Endothelial cell (in vitro differentiated cells): ENCODE results near the gene PXN. TPM values are rescaled to one million over a fixed set of nuclear protein-coding genes. Genes with fewer than 3 reads are reported as not detected.

Experiments
- DNase-seq: peaks from one replicate; pipeline ENCODE4 v3.0.0; 2021; ENCODE audit warnings: low spot score
- H3K27ac Mint-ChIP-seq: one replicate; pipeline ENCODE4 v1.8.0; 2021; ENCODE audit warnings: mixed read lengths, inconsistent platforms; ENCODE audit not compliant: unreplicated experiment
- H3K27me3 Mint-ChIP-seq: one replicate; pipeline ENCODE4 v1.8.0; 2021; ENCODE audit warnings: mild to moderate bottlenecking, moderate library complexity, mixed read lengths, inconsistent platforms; ENCODE audit not compliant: unreplicated experiment
- H3K36me3 Mint-ChIP-seq: one replicate; pipeline ENCODE4 v1.8.0; 2021; ENCODE audit warnings: mild to moderate bottlenecking, low read depth, mixed read lengths, inconsistent platforms; ENCODE audit not compliant: unreplicated experiment
- H3K4me1 Mint-ChIP-seq: one replicate; pipeline ENCODE4 v1.8.0; 2021; ENCODE audit warnings: mild to moderate bottlenecking, mixed read lengths, inconsistent platforms; ENCODE audit not compliant: unreplicated experiment
- H3K4me3 Mint-ChIP-seq: one replicate; pipeline ENCODE4 v1.8.0; 2021; ENCODE audit warnings: mild to moderate bottlenecking, mixed read lengths, inconsistent platforms; ENCODE audit not compliant: unreplicated experiment
- H3K9me3 Mint-ChIP-seq: one replicate; pipeline ENCODE4 v1.8.0; 2021; ENCODE audit warnings: mixed read lengths, inconsistent platforms; ENCODE audit not compliant: unreplicated experiment
- total RNA-seq: library from RNA; stranded (reverse); fragmentation: NEBNext Ultra II Directional; extraction: Animal tissue kit (Norgen Biotek cat#: 25700); gene quantifications from one replicate; pipeline ENCODE4 v1.2.1, GENCODE V29; 2021; ENCODE audit not compliant: unreplicated experiment
- TF ChIP-seq, protein P1 (sequence below): fragments of 200-600 bp; sonication (generic); IDR thresholded peaks from one replicate; pipeline ENCODE4 v1.5.0; 2021; ENCODE audit warnings: antibody characterized with exemption; ENCODE audit not compliant: unreplicated experiment

The PXN gene
- total RNA-seq, 1 donor from 2014 or later = 227 TPM

DNA sequence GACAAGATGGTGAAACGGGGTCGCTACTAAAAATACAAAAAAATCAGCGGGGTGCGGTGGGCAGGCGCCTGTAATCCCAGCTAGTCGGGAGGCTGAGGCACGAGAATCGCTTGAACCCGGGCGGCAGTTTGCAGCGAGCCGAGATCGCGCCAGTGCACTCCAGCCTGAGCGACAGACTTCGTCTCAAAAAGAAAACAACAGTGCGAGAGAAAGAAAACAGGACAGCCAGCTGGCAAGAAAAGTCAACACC lies 26.8 kb upstream of the PXN start:
- no peak overlapping the region for H3K27ac Mint-ChIP-seq
- H3K36me3 Mint-ChIP-seq = no peaks in the 10 kb centered on the region
- no peak for DNase-seq
- no peak overlapping the region for H3K4me3 Mint-ChIP-seq
- TF ChIP-seq, protein P1, sequence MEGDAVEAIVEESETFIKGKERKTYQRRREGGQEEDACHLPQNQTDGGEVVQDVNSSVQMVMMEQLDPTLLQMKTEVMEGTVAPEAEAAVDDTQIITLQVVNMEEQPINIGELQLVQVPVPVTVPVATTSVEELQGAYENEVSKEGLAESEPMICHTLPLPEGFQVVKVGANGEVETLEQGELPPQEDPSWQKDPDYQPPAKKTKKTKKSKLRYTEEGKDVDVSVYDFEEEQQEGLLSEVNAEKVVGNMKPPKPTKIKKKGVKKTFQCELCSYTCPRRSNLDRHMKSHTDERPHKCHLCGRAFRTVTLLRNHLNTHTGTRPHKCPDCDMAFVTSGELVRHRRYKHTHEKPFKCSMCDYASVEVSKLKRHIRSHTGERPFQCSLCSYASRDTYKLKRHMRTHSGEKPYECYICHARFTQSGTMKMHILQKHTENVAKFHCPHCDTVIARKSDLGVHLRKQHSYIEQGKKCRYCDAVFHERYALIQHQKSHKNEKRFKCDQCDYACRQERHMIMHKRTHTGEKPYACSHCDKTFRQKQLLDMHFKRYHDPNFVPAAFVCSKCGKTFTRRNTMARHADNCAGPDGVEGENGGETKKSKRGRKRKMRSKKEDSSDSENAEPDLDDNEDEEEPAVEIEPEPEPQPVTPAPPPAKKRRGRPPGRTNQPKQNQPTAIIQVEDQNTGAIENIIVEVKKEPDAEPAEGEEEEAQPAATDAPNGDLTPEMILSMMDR = no peak
- H3K9me3 Mint-ChIP-seq = no peaks in the 10 kb centered on the region
- no peaks in the 10 kb centered on the region for H3K4me1 Mint-ChIP-seq
- peaks cover 4% of the 10 kb centered on the region for H3K27me3 Mint-ChIP-seq

DNA sequence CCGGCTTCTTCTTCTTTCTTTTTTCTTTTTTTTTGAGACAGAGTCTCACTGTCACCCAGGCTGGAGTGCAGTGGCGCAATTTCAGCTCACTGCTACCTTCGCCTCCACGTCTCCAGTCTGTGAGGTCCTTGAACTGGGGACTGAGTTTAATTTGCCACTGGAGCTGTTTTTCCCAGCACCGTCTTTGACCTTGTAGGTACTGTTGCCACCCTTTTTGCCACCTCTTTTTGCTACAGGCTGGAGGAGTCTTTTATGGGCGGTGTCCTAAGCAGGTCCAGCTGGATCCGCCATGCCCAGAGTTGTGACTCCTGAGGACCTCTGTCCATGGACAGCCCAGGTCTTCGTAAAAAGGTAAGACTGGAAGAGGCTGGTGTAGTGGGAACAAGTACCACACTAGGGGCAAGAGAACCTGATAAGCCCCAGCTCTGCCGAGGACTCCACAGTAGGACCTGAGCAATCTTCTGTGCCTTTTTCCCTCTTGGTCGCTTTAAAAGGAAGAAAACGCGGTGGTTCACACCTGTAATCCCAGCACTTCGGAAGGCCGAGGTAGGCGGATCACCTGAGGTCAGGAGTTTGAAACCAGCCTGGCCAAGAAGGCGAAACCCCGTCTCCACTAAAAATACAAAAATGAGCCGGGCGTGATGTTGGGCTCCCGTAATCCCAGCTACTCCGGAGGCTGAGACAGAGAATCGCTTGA lies 25.2 kb upstream of the PXN start:
- no peak overlapping the region for H3K4me3 Mint-ChIP-seq
- DNase-seq = peak; percentile 43

GRCh38 chr12:120287491-120287890 lies 22.0 kb upstream of the PXN start:
- Mint-ChIP-seq H3K36me3 (no peaks in the 10 kb centered on the region), H3K27ac (no peak overlapping the region), H3K4me1 (no peaks in the 10 kb centered on the region), H3K9me3 (no peaks in the 10 kb centered on the region), H3K27me3 (peaks cover 6% of the 10 kb centered on the region), H3K4me3 (no peak overlapping the region)
- DNase-seq = no peak
- TF ChIP-seq, protein P1 = no peak

More for the DNA sequence above, 25.2 kb upstream of the PXN start:
- H3K4me1 Mint-ChIP-seq = no peaks in the 10 kb centered on the region
- no peak overlapping the region for H3K27ac Mint-ChIP-seq
- H3K36me3 Mint-ChIP-seq = no peaks in the 10 kb centered on the region
- H3K27me3 Mint-ChIP-seq = peaks cover 8% of the 10 kb centered on the region
- TF ChIP-seq, protein P1 = no peak
- H3K9me3 Mint-ChIP-seq = no peaks in the 10 kb centered on the region

- Mint-ChIP-seq H3K36me3 (no peaks in the 10 kb centered on the region), H3K4me1 (no peaks in the 10 kb centered on the region), H3K4me3 (no peak overlapping the region), H3K27me3 (peaks cover 7% of the 10 kb centered on the region), H3K27ac (no peak overlapping the region), H3K9me3 (no peaks in the 10 kb centered on the region)
- no peak for DNase-seq
- TF ChIP-seq, protein P1 = no peak
Observed at GRCh38 chr12:120286768-120287490, 21.4 kb upstream of the PXN start.

DNA sequence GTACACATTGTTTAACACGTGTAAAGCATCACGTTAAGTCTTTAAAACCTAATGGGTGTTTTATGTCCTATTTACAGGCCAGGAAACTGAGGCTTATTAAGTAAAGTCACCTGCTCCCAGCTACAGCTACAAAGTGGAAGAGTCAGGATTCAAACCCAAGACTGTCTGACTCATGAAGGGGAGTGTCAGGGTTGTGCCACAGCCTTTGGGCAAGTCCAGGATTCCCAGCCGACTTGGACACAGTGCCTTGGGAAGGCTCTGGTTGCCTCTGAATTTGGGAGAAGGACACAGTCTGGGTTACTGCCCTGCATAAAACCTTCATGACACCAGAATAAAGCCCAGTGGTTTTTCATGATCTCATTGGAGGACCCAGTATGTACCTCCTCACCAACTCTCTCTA lies 18.9 kb upstream of the PXN start:
- no peak for DNase-seq
- H3K27me3 Mint-ChIP-seq = peaks cover 6% of the 10 kb centered on the region
- TF ChIP-seq, protein P1 = no peak
- no peak overlapping the region for H3K4me3 Mint-ChIP-seq
- H3K4me1 Mint-ChIP-seq = no peaks in the 10 kb centered on the region
- no peak overlapping the region for H3K27ac Mint-ChIP-seq
- no peaks in the 10 kb centered on the region for H3K36me3 Mint-ChIP-seq
- no peaks in the 10 kb centered on the region for H3K9me3 Mint-ChIP-seq
